ENCODE results near the gene ATG7. TPM values are rescaled to one million over a fixed set of nuclear protein-coding genes. Genes with fewer than 3 reads are reported as not detected.

Gene ATG7
- polyA plus RNA-seq, 1 donor (not counting 4 experiments of a cell fraction or from before 2014, with no cell fraction given) = 27.9 TPM

DNA sequence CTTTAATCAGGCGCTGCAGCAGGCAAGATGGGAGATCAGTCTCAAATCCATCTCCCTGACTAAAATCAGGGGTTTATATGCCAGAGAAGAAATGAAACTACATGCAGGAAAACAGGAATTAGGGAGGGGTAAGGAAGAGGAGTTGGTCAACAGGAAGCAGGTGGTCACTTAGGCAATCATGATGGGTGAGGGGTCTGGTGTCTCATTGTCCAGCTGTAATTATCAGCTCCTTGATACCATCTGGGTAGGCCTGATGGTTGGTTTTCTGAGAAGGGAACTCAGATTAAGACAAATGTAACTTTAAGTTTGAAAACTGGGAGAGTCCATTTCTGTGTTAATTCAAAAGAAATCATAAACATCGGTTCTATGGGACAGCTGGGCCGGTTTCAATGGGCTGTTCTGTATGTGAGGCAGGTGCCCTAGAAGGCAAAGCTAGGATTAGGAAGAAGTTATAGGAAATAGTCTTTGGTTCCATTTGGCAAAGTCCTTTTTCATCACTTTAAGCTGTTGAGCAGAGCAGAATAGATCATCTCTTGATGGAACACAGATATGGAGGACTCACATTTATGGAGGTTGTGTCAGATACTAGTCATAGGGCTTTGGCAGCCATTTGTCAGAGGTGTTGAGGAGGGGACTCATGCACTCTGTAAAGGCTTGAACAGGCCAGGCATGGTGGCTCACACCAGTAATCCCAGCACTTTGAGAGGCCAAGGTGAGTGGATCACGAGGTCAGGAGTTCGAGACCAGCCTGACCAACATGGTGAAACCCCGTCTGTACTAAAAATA, 222.1 kb downstream of the ATG7 start:
- no peak overlapping the region for H3K4me2 ChIP-seq (ENCODE audit: control insufficient read depth, extremely low read depth, insufficient read depth, low read depth, low read length)
- FAIRE-seq (no peak), DNase-seq (ENCODE audit: low read depth, low spot score) (no peak)
- no peak overlapping the region for H3K4me3 ChIP-seq (ENCODE audit: control insufficient read depth in 2 of 3, extremely low read depth in 1 of 3, insufficient read depth in 2 of 3, low read depth in 1 of 3, low read length in 3 of 3)
- H3K79me2 ChIP-seq (ENCODE audit: control insufficient read depth, insufficient read depth, low read length) = no peaks in the 10 kb centered on the region
- no peaks in the 10 kb centered on the region for H3K9me3 ChIP-seq (ENCODE audit: control insufficient read depth, low read depth, low read length)
- H3K27me3 ChIP-seq (ENCODE audit: control insufficient read depth, extremely low read depth, insufficient read depth, low read length) = no peaks in the 10 kb centered on the region
- no peaks in the 10 kb centered on the region for H3K9me1 ChIP-seq (ENCODE audit: control insufficient read depth, extremely low read depth, insufficient read depth, low read length)
- H3K27ac ChIP-seq (ENCODE audit: control insufficient read depth, insufficient read depth, low read length) = no peak overlapping the region
- H3K36me3 ChIP-seq (ENCODE audit: control insufficient read depth in 2 of 2, extremely low read depth in 1 of 2, insufficient read depth in 2 of 2, low read length in 2 of 2) = peaks cover 0 to 2% of the 10 kb centered on the region in 2 experiments
- dilution Hi-C loops (cut with MboI; ENCODE audit: extremely low pct_ligation_motif_present, low sequenced_read_pairs) = no loop called here
- peaks cover 15% of the 10 kb centered on the region for H3K4me1 ChIP-seq (ENCODE audit: control insufficient read depth, extremely low read depth, insufficient read depth, low read length)
- H4K20me1 ChIP-seq (ENCODE audit: control insufficient read depth, extremely low read depth, insufficient read depth, low read length) = no peaks in the 10 kb centered on the region
- TF ChIP-seq, protein P1, sequence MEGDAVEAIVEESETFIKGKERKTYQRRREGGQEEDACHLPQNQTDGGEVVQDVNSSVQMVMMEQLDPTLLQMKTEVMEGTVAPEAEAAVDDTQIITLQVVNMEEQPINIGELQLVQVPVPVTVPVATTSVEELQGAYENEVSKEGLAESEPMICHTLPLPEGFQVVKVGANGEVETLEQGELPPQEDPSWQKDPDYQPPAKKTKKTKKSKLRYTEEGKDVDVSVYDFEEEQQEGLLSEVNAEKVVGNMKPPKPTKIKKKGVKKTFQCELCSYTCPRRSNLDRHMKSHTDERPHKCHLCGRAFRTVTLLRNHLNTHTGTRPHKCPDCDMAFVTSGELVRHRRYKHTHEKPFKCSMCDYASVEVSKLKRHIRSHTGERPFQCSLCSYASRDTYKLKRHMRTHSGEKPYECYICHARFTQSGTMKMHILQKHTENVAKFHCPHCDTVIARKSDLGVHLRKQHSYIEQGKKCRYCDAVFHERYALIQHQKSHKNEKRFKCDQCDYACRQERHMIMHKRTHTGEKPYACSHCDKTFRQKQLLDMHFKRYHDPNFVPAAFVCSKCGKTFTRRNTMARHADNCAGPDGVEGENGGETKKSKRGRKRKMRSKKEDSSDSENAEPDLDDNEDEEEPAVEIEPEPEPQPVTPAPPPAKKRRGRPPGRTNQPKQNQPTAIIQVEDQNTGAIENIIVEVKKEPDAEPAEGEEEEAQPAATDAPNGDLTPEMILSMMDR (optimal IDR thresholded peaks at IDR 0.05 in 1 of 3, IDR thresholded peaks at IDR 0.05 in 1 of 3, conservative IDR thresholded peaks at IDR 0.05 in 1 of 3; ENCODE audit: extremely low read depth in 1 of 3, insufficient read depth in 2 of 3, low read length in 3 of 3) = no peak
- no peak for TF ChIP-seq EZH2 (IDR thresholded peaks at IDR 0.05; ENCODE audit: low read length)
- no peak overlapping the region for H3K9ac ChIP-seq (ENCODE audit: control insufficient read depth, extremely low read depth, insufficient read depth, low read length)
- no peak overlapping the region for H2AFZ ChIP-seq (ENCODE audit: control insufficient read depth, low read length)

DNA sequence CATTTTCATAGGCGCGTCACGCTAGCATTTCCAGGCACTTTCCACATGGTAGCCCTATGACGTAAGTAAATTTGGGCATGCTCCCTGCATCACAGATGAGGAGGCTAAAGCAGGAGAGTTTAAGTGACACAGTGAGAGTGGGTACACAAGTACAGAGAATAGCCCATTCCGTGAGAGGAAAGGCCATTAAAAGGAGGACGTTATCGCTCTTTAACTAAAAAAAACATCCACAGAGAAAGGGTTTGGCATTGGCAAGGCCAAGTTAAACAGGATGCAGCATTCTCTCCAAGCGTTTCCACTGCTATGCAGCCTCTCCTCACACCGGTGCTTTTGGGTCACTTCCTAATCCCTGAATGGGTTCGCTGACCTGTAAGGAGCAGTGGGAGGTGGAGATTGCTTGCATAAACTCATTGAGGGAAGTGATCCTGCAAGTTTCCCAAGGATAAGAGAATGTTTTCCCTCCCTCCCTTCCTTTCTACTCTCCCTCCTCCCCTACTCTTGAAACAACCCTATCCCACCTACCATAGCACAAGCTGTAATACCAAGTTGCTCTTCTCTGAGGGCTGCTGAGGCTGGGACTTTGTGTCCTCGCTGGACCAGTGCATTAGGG, 223.9 kb downstream of the ATG7 start:
- Histone ChIP-seq H3K9me1 (ENCODE audit: control insufficient read depth, extremely low read depth, insufficient read depth, low read length) (no peaks in the 10 kb centered on the region), H4K20me1 (ENCODE audit: control insufficient read depth, extremely low read depth, insufficient read depth, low read length) (no peaks in the 10 kb centered on the region), H3K79me2 (ENCODE audit: control insufficient read depth, insufficient read depth, low read length) (no peaks in the 10 kb centered on the region), H3K36me3 (ENCODE audit: control insufficient read depth in 2 of 2, extremely low read depth in 1 of 2, insufficient read depth in 2 of 2, low read length in 2 of 2) (peaks cover 0 to 2% of the 10 kb centered on the region in 2 experiments), H3K27me3 (ENCODE audit: control insufficient read depth, extremely low read depth, insufficient read depth, low read length) (no peaks in the 10 kb centered on the region), H3K9ac (ENCODE audit: control insufficient read depth, extremely low read depth, insufficient read depth, low read length) (no peak overlapping the region), H2AFZ (ENCODE audit: control insufficient read depth, low read length) (no peak overlapping the region), H3K4me1 (ENCODE audit: control insufficient read depth, extremely low read depth, insufficient read depth, low read length) (peaks cover 20% of the 10 kb centered on the region), H3K4me3 (ENCODE audit: control insufficient read depth in 2 of 3, extremely low read depth in 1 of 3, insufficient read depth in 2 of 3, low read depth in 1 of 3, low read length in 3 of 3) (no peak overlapping the region), H3K27ac (ENCODE audit: control insufficient read depth, insufficient read depth, low read length) (no peak overlapping the region), H3K4me2 (ENCODE audit: control insufficient read depth, extremely low read depth, insufficient read depth, low read depth, low read length) (no peak overlapping the region), H3K9me3 (ENCODE audit: control insufficient read depth, low read depth, low read length) (no peaks in the 10 kb centered on the region)
- no peak for DNase-seq (ENCODE audit: low read depth, low spot score)
- FAIRE-seq = no peak
- dilution Hi-C loops (cut with MboI; ENCODE audit: extremely low pct_ligation_motif_present, low sequenced_read_pairs) = no loop called here
- no peak for TF ChIP-seq EZH2 (IDR thresholded peaks at IDR 0.05; ENCODE audit: low read length)
- TF ChIP-seq, protein P1 (optimal IDR thresholded peaks at IDR 0.05 in 1 of 3, IDR thresholded peaks at IDR 0.05 in 1 of 3, conservative IDR thresholded peaks at IDR 0.05 in 1 of 3; ENCODE audit: extremely low read depth in 1 of 3, insufficient read depth in 2 of 3, low read length in 3 of 3) = no peak

All from keratinocyte (primary cell).